ENCODE measurements around the gene GPR17.

The GPR17 gene

GRCh38 chr2:127695491-127696472 is 49.8 kb downstream of the GPR17 start:
- peak; percentile 39 to 69 for ATAC-seq

GRCh38 chr2:127697482-127698180 is 51.7 kb downstream of the GPR17 start:
- ATAC-seq, result no peak

- ATAC-seq, result no peak
These were observed 52.8 kb downstream of the GPR17 start for GRCh38 chr2:127698553-127699355.

GRCh38 chr2:127700527-127701192 is 54.7 kb downstream of the GPR17 start:
- peak; percentile 1 to 2 for ATAC-seq

DNA sequence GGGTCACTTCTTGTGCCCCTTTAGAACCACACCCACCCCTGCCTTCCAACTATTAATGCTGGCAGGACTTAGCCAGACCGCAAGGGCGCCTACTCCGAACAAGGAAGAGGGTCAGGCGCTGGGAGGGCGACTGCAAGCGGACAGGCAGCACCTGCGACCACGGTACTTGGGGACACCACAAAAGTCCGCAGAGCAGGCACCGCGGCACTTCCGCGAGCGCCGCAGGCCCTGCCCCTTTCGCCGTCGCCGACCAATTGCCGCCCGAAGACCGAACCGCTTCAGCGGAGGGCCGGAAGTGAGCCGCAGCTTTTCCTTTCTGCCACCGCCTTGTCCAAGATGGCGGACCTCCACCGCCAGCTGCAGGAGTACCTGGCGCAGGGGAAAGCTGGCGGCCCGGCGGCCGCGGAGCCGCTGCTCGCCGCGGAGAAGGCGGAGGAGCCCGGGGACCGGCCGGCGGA is 55.3 kb downstream of the GPR17 start, which contains the start of gene SFT2D3:
TSS of gene SFT2D3 (plus strand) at position 305 of the 458 bp plus-strand sequence. CDS start at position 337, 32 bp downstream.
- ATAC-seq, result peak; percentile 80 to 84

- peak; percentile 78 to 81 for ATAC-seq
These were observed 55.9 kb downstream of the GPR17 start for GRCh38 chr2:127701651-127702394.

Measured in activated CD4-positive, CD25-positive, alpha-beta regulatory T cell treated with anti-CD3 and anti-CD28 coated beads, Interleukin-2, amount 50 U/mL, for 24 hours (primary cell).